NOMO-1 treated with DMSO at 0.1 percent for 48 hours (cell line): ENCODE results near the gene CABLES1.

Experiments
- DNase-seq: peaks from one replicate; lab custom pipeline; 2025; ENCODE audit not compliant: unreplicated experiment; lab: John Stamatoyannopoulos, UW

The CABLES1 gene

GRCh38 chr18:23165271-23166068 is 30.2 kb downstream of the CABLES1 start:
- no peak for DNase-seq

- DNase-seq: no peak
Measured at GRCh38 chr18:23166891-23167541, 31.7 kb downstream of the CABLES1 start.

- no peak for DNase-seq
Measured at GRCh38 chr18:23169673-23170044, 34.4 kb downstream of the CABLES1 start.

GRCh38 chr18:23170137-23170536 is 34.9 kb downstream of the CABLES1 start:
- DNase-seq: no peak

- no peak for DNase-seq
Measured at GRCh38 chr18:23171581-23172156, 36.4 kb downstream of the CABLES1 start.

- no peak for DNase-seq
Measured at GRCh38 chr18:23172591-23173380, 37.5 kb downstream of the CABLES1 start.

GRCh38 chr18:23173912-23174311 is 38.6 kb downstream of the CABLES1 start:
- no peak for DNase-seq

- no peak for DNase-seq
Measured at GRCh38 chr18:23176701-23177432, 41.6 kb downstream of the CABLES1 start.

GRCh38 chr18:23177433-23178072 is 42.3 kb downstream of the CABLES1 start:
- DNase-seq: no peak

GRCh38 chr18:23178201-23178600 is 42.9 kb downstream of the CABLES1 start:
- no peak for DNase-seq

GRCh38 chr18:23178661-23179081 is 43.4 kb downstream of the CABLES1 start:
- no peak for DNase-seq

GRCh38 chr18:23179416-23179815 is 44.1 kb downstream of the CABLES1 start:
- no peak for DNase-seq

- DNase-seq: no peak
Measured at GRCh38 chr18:23181547-23181946, 46.3 kb downstream of the CABLES1 start.

- DNase-seq: no peak
Measured at GRCh38 chr18:23182606-23183005, 47.3 kb downstream of the CABLES1 start.

- no peak for DNase-seq
Measured at GRCh38 chr18:23183411-23184150, 48.3 kb downstream of the CABLES1 start.

GRCh38 chr18:23186781-23187180 is 51.5 kb downstream of the CABLES1 start:
- DNase-seq: no peak

- peak; percentile 3 for DNase-seq
Measured at GRCh38 chr18:23188068-23188760, 52.9 kb downstream of the CABLES1 start.

GRCh38 chr18:23189099-23189498 is 53.8 kb downstream of the CABLES1 start:
- DNase-seq: no peak
